HepG2 (cell line): ENCODE results near the gene USF2. TPM values are rescaled to one million over a fixed set of nuclear protein-coding genes. Genes with fewer than 3 reads are reported as not detected.

Source experiments
- AGO1 ChIP-seq: fragments of 200-400 bp; formaldehyde crosslinking; IDR thresholded peaks from 2 replicates; pipeline ENCODE4 v1.6.1; 2017; ENCODE audit warnings: mild to moderate bottlenecking, low read depth, low read length, moderate library complexity; ENCODE audit not compliant: poor library complexity, severe bottlenecking
- BRD4 ChIP-seq: sonication (generic); formaldehyde crosslinking; IDR thresholded peaks from 2 replicates; pipeline ENCODE4 v1.4.0; 2020; ENCODE audit warnings: missing genetic modification reagents
- CCDC6 ChIP-seq: sonication (generic); formaldehyde crosslinking; IDR thresholded peaks from 2 replicates; pipeline ENCODE4 v1.8.1; 2022; ENCODE audit warnings: mild to moderate bottlenecking, missing genetic modification reagents, moderate library complexity
- FUBP1 ChIP-seq: sonication (generic); formaldehyde crosslinking; IDR thresholded peaks from 2 replicates; pipeline ENCODE4 v1.5.1; 2020; ENCODE audit warnings: missing genetic modification reagents, mild to moderate bottlenecking, borderline replicate concordance
- MAFG ChIP-seq: sonication (generic); formaldehyde crosslinking; IDR thresholded peaks from 2 replicates; pipeline ENCODE4 v1.5.1; 2020; ENCODE audit warnings: mild to moderate bottlenecking, missing genetic modification reagents
- NR2F2 ChIP-seq: IDR thresholded peaks from 2 replicates; pipeline ENCODE4 v1.6.1; 2012; ENCODE audit warnings: low read depth, inconsistent platforms, borderline replicate concordance
- RFXANK ChIP-seq: IDR thresholded peaks from 2 replicates; pipeline ENCODE4 v1.6.1; 2016
- SSRP1 ChIP-seq: IDR thresholded peaks from 2 replicates; pipeline ENCODE4 v1.6.1; 2016; ENCODE audit warnings: control low read depth
- TEAD2 ChIP-seq: sonication (generic); formaldehyde crosslinking; IDR thresholded peaks from 2 replicates; pipeline ENCODE4 v1.9.0; 2021; ENCODE audit warnings: missing genetic modification reagents
- ZNF282 ChIP-seq: fragments of 450-650 bp; IDR thresholded peaks from 2 replicates; pipeline ENCODE4 v1.6.1; 2018; ENCODE audit not compliant: partially characterized antibody
- ZNF557 ChIP-seq: sonication (generic); formaldehyde crosslinking; IDR thresholded peaks from 2 replicates; pipeline ENCODE4 v1.4.0; 2020; ENCODE audit warnings: missing genetic modification reagents
- ZNF746 ChIP-seq: sonication (generic); formaldehyde crosslinking; IDR thresholded peaks from 2 replicates; pipeline ENCODE4 v1.8.0; 2022; ENCODE audit warnings: mild to moderate bottlenecking, missing genetic modification reagents
- ZNF772 ChIP-seq: sonication (generic); formaldehyde crosslinking; IDR thresholded peaks from 2 replicates; pipeline ENCODE4 v1.5.0; 2020; ENCODE audit warnings: mild to moderate bottlenecking, missing genetic modification reagents
- polyA plus RNA-seq, 8 experiments: library from polyadenylated mRNA; depleted of rRNA in 3 of 8; stranded (reverse) in 7 of 8; unstranded in 1 of 8; fragments of >200 nt; fragmentation: Illumina TruSeq in 4 of 8; extraction: Trizol in 4 of 8; gene quantifications; 2 replicates each; pipeline versions ENCODE4 v1.2.1 to v1.2.3, GENCODE V29; 2011 to 2016; ENCODE audit warnings: low read depth in 4 of 8, missing spikeins in 1 of 8, mixed read lengths in 1 of 8; ENCODE audit not compliant: insufficient read depth in 1 of 8
- total RNA-seq, 5 experiments: library from RNA; depleted of rRNA; stranded (reverse); fragments of >200 nt; fragmentation: Illumina TruSeq; extraction: Trizol; gene quantifications; 2 replicates each; pipeline ENCODE4 v1.2.3, GENCODE V29; 2016; ENCODE audit warnings: low read depth in 1 of 5
- TF ChIP-seq, protein P1 (sequence below): sonication (generic); formaldehyde crosslinking; IDR thresholded peaks from 2 replicates; pipeline ENCODE4 v1.8.0; 2022; ENCODE audit warnings: mild to moderate bottlenecking, missing genetic modification reagents; ENCODE audit not compliant: insufficient replicate concordance
- TF ChIP-seq, protein P2 (sequence below): sonication (generic); formaldehyde crosslinking; IDR thresholded peaks from 2 replicates; pipeline ENCODE4 v1.5.1; 2020; ENCODE audit warnings: mild to moderate bottlenecking, missing genetic modification reagents, borderline replicate concordance
- TF ChIP-seq, protein P3 (sequence below): sonication (generic); formaldehyde crosslinking; IDR thresholded peaks from 2 replicates; pipeline ENCODE4 v1.4.0; 2020; ENCODE audit warnings: missing genetic modification reagents, borderline replicate concordance

The USF2 gene
- total and polyA plus RNA-seq, 2 of the 13 experiments (the other 11 are each of a cell fraction or from before 2014, with no cell fraction given): 54.9 to 106 TPM

DNA sequence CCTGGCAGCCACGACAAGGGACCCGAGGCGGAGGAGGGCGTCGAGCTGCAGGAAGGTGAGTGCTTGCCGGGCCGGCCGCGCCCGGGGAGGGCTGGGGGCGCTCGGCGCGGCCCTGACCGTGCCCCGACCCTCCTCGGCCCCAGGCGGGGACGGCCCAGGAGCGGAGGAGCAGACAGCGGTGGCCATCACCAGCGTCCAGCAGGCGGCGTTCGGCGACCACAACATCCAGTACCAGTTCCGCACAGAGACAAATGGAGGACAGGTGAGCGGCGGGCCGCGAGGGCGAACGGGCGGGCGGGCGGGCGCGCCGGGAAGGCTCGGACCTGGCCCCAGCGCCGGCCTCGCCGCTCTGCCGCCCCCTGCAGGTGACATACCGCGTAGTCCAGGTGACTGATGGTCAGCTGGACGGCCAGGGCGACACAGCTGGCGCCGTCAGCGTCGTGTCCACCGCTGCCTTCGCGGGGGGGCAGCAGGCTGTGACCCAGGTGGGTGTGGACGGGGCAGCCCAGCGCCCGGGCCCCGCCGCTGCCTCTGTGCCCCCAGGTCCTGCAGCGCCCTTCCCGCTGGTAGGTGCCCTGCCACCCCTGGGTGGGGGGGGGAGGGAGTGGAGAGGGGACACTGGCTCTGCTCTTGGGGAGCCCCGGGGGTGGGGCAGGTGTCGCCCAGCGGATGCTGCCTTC is 816 bp downstream of the USF2 start (continued):
- TF ChIP-seq NR2F2 (no peak), TEAD2 (CRISPR knock-in tag) (no peak), CCDC6 (no peak), ZNF557 (CRISPR knock-in tag) (no peak), SSRP1 (CRISPR knock-in tag) (no peak), BRD4 (peak; percentile 83; the same call in 1 of the 2 replicates), FUBP1 (CRISPR knock-in tag) (no peak), AGO1 (no peak), ZNF772 (CRISPR knock-in tag) (0 out of 2 replicates have a peak, but pooled peaks have one; percentile 45), RFXANK (CRISPR knock-in tag) (no peak), ZNF282 (no peak), ZNF746 (CRISPR knock-in tag) (peak; percentile 37; the same call in 1 of the 2 replicates), MAFG (no peak)
- TF ChIP-seq, protein P1, sequence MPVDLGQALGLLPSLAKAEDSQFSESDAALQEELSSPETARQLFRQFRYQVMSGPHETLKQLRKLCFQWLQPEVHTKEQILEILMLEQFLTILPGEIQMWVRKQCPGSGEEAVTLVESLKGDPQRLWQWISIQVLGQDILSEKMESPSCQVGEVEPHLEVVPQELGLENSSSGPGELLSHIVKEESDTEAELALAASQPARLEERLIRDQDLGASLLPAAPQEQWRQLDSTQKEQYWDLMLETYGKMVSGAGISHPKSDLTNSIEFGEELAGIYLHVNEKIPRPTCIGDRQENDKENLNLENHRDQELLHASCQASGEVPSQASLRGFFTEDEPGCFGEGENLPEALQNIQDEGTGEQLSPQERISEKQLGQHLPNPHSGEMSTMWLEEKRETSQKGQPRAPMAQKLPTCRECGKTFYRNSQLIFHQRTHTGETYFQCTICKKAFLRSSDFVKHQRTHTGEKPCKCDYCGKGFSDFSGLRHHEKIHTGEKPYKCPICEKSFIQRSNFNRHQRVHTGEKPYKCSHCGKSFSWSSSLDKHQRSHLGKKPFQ: no peak
- TF ChIP-seq, protein P2, sequence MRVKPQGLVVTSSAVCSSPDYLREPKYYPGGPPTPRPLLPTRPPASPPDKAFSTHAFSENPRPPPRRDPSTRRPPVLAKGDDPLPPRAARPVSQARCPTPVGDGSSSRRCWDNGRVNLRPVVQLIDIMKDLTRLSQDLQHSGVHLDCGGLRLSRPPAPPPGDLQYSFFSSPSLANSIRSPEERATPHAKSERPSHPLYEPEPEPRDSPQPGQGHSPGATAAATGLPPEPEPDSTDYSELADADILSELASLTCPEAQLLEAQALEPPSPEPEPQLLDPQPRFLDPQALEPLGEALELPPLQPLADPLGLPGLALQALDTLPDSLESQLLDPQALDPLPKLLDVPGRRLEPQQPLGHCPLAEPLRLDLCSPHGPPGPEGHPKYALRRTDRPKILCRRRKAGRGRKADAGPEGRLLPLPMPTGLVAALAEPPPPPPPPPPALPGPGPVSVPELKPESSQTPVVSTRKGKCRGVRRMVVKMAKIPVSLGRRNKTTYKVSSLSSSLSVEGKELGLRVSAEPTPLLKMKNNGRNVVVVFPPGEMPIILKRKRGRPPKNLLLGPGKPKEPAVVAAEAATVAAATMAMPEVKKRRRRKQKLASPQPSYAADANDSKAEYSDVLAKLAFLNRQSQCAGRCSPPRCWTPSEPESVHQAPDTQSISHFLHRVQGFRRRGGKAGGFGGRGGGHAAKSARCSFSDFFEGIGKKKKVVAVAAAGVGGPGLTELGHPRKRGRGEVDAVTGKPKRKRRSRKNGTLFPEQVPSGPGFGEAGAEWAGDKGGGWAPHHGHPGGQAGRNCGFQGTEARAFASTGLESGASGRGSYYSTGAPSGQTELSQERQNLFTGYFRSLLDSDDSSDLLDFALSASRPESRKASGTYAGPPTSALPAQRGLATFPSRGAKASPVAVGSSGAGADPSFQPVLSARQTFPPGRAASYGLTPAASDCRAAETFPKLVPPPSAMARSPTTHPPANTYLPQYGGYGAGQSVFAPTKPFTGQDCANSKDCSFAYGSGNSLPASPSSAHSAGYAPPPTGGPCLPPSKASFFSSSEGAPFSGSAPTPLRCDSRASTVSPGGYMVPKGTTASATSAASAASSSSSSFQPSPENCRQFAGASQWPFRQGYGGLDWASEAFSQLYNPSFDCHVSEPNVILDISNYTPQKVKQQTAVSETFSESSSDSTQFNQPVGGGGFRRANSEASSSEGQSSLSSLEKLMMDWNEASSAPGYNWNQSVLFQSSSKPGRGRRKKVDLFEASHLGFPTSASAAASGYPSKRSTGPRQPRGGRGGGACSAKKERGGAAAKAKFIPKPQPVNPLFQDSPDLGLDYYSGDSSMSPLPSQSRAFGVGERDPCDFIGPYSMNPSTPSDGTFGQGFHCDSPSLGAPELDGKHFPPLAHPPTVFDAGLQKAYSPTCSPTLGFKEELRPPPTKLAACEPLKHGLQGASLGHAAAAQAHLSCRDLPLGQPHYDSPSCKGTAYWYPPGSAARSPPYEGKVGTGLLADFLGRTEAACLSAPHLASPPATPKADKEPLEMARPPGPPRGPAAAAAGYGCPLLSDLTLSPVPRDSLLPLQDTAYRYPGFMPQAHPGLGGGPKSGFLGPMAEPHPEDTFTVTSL: no peak
- TF ChIP-seq, protein P3, sequence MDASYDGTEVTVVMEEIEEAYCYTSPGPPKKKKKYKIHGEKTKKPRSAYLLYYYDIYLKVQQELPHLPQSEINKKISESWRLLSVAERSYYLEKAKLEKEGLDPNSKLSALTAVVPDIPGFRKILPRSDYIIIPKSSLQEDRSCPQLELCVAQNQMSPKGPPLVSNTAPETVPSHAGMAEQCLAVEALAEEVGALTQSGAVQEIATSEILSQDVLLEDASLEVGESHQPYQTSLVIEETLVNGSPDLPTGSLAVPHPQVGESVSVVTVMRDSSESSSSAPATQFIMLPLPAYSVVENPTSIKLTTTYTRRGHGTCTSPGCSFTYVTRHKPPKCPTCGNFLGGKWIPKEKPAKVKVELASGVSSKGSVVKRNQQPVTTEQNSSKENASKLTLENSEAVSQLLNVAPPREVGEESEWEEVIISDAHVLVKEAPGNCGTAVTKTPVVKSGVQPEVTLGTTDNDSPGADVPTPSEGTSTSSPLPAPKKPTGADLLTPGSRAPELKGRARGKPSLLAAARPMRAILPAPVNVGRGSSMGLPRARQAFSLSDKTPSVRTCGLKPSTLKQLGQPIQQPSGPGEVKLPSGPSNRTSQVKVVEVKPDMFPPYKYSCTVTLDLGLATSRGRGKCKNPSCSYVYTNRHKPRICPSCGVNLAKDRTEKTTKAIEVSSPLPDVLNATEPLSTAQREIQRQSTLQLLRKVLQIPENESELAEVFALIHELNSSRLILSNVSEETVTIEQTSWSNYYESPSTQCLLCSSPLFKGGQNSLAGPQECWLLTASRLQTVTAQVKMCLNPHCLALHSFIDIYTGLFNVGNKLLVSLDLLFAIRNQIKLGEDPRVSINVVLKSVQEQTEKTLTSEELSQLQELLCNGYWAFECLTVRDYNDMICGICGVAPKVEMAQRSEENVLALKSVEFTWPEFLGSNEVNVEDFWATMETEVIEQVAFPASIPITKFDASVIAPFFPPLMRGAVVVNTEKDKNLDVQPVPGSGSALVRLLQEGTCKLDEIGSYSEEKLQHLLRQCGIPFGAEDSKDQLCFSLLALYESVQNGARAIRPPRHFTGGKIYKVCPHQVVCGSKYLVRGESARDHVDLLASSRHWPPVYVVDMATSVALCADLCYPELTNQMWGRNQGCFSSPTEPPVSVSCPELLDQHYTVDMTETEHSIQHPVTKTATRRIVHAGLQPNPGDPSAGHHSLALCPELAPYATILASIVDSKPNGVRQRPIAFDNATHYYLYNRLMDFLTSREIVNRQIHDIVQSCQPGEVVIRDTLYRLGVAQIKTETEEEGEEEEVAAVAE (CRISPR knock-in tag): no peak
